ENCODE measurements around the gene PARD3B. TPM values are rescaled to one million over a fixed set of nuclear protein-coding genes. Genes with fewer than 3 reads are reported as not detected.

Gene PARD3B
- total RNA-seq, 1 experiment from 2014 or later: 6.4 TPM

- Histone ChIP-seq H2BK5ac (ENCODE audit: insufficient read length, low read length) (no peak overlapping the region), H3K27ac (ENCODE audit: insufficient read length, low read depth, low read length) (no peak overlapping the region), H3K4ac (ENCODE audit: low read depth, low read length) (no peak overlapping the region), H4K91ac (ENCODE audit: insufficient read length, low read depth, low read length) (no peak overlapping the region), H2BK15ac (ENCODE audit: low read depth, low read length) (no peak overlapping the region), H4K8ac (replicated peaks; ENCODE audit: insufficient read length, low read depth, low read length) (no peak overlapping the region), H3K4me2 (ENCODE audit: insufficient read depth, insufficient read length, low read length) (no peak overlapping the region), H3K18ac (ENCODE audit: insufficient read length, low read depth, low read length) (no peak overlapping the region), H2BK20ac (ENCODE audit: low read depth, low read length, poor library complexity, severe bottlenecking) (no peak overlapping the region), H3K79me2 (ENCODE audit: insufficient read depth, low read length) (no peaks in the 10 kb centered on the region), H3K27me3 (ENCODE audit: insufficient read depth, low read length) (no peaks in the 10 kb centered on the region), H3K56ac (ENCODE audit: insufficient read length, low read depth, low read length) (no peak overlapping the region), H2BK120ac (ENCODE audit: low read depth, low read length, poor library complexity, severe bottlenecking) (no peak overlapping the region), H3K9me3 (ENCODE audit: control insufficient read depth, low read depth, low read length) (no peaks in the 10 kb centered on the region), H3K23ac (ENCODE audit: insufficient read length, low read depth, low read length) (no peak overlapping the region), H3K4me1 (ENCODE audit: insufficient read depth, low read length) (no peaks in the 10 kb centered on the region), H4K5ac (ENCODE audit: insufficient read length, low read depth, low read length) (no peak overlapping the region), H3K9ac (ENCODE audit: extremely low read depth, insufficient read length, low read length) (no peak overlapping the region), H4K20me1 (ENCODE audit: control insufficient read depth, insufficient read depth, insufficient read length) (no peaks in the 10 kb centered on the region), H3K14ac (ENCODE audit: insufficient read depth, low read length) (no peak overlapping the region), H3T11ph (ENCODE audit: low read length) (no peak overlapping the region), H3K23me2 (ENCODE audit: insufficient read length, low read depth, low read length, poor library complexity, severe bottlenecking) (no peaks in the 10 kb centered on the region), H2BK12ac (ENCODE audit: insufficient read length, low read depth, low read length) (no peak overlapping the region), H2AFZ (ENCODE audit: low read length) (no peak overlapping the region), H3K79me1 (ENCODE audit: insufficient read depth, low read depth, low read length, poor library complexity, severe bottlenecking) (no peaks in the 10 kb centered on the region), H2AK5ac (ENCODE audit: insufficient read length, low read length) (no peak overlapping the region)
- no peaks in the 10 kb centered on the region for H3K4me1 Mint-ChIP-seq
- H3K4me3 Mint-ChIP-seq: no peak overlapping the region
- TF ChIP-seq CTCF (conservative IDR thresholded peaks at IDR 0.05): no peak
- DNase-seq: no peak
- H3K36me3 Mint-ChIP-seq (ENCODE audit: insufficient read depth in 1 of 3, low read depth in 3 of 3): peaks cover 0 to 10% (median 4%) of the 10 kb centered on the region in 3 experiments; a peak in 6 of 7 replicates
- no CpG with 5 or more reads among the region's 3 CpGs for WGBS (ENCODE audit: extremely low coverage, insufficient read length, low lambda C conversion rate)
- no peaks in the 10 kb centered on the region for H3K27me3 Mint-ChIP-seq (ENCODE audit: low read depth)
- no peak overlapping the region; a peak in 1 of 7 replicates for H3K27ac Mint-ChIP-seq
- peaks cover 0 to 8% of the 10 kb centered on the region in 2 experiments; a peak in 3 of 5 replicates for H3K9me3 Mint-ChIP-seq
These were observed 402.9 kb downstream of the PARD3B start for GRCh38 chr2:204948024-204948763.

All from H9 (cell line).